T-helper 2 cell (primary cell): ENCODE results near the gene ATF7IP.
"Not testable (repeated sequence)": the region's sequence is repeated elsewhere in the genome, so short reads cannot be mapped to it uniquely, and the experiment has no call there.

ENCODE experiments used
- DNase-seq, 5 experiments: peaks; one replicate each; pipeline versions ENCODE4 v3.0.0 to v3.0.0-alpha.2; 2012 to 2022

ATF7IP gene

GRCh38 chr12:14379508-14379907 lies 14.0 kb downstream of the ATF7IP start:
- no peak for DNase-seq

DNA sequence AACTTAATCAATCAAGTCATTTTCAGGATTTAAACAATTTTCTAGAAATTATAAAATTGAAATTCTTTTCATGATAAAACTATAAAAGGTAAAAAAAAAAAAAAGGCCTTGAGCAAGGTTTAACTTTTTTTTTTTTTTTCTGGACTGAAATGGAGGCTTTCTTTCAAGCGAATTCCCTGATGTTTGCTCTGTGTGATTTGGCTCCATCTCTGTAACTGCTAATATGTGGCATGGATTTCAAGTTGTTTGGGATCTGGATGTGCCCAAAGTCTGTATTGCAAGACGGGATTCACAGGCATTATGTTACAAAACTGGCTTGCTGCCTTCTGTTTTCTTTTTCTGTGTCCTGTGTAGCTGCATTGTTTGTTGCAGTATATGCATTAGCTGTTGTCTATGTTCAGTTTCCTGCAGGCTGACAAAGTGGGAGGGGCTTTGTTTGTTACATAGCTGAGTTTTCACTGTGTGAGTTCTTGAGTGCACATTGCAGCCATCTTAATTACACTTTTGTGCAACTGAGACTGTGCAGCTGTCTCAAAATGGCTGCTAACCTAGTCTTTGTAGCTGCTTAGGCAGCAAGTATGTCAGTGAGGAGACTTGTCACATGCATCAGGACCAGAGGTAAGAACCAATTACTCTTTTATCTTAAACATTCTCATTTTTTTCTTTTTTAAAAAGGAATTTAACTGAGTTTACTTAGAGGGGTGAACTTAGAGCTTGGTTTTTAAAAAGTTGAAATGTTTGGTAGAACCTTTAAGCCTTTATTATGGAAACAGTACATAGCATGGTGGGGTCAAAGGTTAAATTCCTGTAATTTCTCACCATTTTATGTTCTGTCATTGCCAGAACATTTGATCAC lies 19.5 kb downstream of the ATF7IP start:
- peak in 4 of 5 experiments; percentile 17 to 98 (median 62) for DNase-seq

- no peak for DNase-seq
These were observed 21.9 kb downstream of the ATF7IP start for GRCh38 chr12:14387219-14387871.

GRCh38 chr12:14390449-14390848 lies 25.0 kb downstream of the ATF7IP start:
- DNase-seq = no peak

GRCh38 chr12:14390870-14391530 lies 25.5 kb downstream of the ATF7IP start:
- DNase-seq = peak in 2 of 5 experiments; percentile 38 to 64

DNA sequence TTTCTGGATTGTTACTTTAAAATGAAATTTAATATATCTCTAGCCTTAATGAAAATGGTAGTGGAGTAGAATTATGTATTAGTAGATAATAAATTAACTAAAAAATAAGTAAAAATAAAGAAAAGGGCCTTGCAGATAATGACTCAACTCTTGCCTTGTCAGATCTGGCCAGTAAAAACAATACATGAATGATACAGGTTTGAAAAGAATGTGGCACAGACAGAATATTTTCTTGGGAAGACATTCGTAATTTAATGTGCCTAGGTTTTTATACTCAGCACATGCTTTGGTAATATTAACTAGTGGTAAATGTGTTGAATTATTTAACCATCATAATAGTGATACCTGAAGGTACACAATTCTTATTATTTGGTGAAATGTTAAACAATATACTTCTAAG lies 28.3 kb downstream of the ATF7IP start:
- DNase-seq = peak in 1 of 5 experiments; percentile 48

DNA sequence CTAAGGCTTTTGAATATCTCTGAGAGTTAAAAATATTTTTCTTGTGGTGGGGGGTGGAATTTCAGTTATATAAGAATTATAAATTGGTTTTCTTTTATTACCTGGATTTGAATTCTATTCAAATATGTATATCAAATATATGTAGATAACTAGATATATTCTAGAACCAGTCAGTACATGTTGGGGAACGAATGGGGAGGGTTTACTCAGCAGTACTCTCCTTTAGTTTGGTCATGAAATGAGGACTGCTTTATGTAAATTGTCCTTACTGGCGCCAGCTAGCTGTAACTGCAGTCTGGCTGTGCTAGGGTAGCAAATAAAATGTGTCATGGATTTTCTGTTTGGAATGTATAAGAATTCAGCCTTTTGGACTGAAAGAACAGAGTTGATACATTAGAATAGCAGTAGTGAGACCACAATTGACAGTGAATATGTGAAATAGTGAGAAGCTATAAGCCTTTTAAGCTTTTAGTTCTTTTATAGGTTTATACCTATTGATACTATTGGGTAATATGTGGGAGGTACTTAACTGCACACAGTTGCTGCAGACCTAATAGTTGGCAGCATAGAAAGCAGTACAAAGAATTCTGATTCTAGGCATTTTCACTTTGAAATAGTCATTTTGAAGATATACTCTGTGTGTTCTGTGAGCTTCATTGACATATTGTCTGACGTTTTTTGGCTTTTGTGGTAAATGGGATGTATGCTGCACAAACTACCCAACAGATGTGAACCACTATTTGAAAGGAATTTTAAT lies 29.0 kb downstream of the ATF7IP start:
- DNase-seq = peak in 3 of 5 experiments; percentile 11 to 91 (median 73)

GRCh38 chr12:14395074-14395778 lies 29.7 kb downstream of the ATF7IP start:
- DNase-seq = peak in 1 of 5 experiments; percentile 48

DNA sequence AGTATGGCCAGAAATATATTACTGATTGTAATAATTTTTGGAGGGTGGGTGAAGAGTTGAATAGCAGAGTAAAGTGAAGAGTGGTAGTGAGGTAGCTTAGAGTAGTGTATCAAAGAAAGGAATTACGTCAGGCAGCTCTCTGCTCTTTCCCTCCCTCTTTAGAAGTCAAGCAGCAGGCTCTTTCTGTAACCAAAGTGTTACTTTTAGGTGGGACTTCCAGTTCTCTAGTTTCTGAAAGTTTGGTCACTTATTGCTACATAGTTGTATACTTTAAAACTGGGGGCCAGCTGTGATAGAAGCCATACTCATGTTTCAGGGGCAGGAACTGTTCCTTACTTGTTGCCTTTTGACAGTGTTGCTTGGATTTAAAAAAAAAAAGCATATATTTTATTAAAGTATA lies 30.6 kb downstream of the ATF7IP start:
- DNase-seq = peak in 2 of 5 experiments; percentile 71 to 82

GRCh38 chr12:14399871-14400270 lies 34.4 kb downstream of the ATF7IP start:
- peak in 1 of 5 experiments; percentile 57 for DNase-seq

- DNase-seq = peak in 1 of 5 experiments; percentile 76
These were observed 35.1 kb downstream of the ATF7IP start for GRCh38 chr12:14400599-14400998.

DNA sequence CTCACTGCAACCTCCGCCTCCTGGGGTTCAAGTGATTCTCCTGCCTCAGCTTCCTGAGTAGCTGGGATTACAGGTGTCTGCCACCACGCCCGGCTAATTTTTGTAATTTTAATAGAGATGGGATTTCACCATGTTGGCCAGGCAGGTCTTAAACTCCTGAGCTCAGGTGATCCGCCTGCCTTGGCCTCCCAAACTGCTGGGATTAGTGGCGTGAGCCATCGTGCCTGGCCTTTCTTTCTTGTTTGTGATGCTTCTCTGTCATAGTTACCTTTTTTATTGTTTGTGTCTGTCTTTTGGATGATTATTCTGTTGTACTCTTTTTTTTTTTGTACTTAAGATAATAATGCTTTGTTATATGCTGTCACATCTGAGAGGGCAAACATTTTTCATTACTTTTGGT lies 35.8 kb downstream of the ATF7IP start:
- not testable (repeated sequence) for DNase-seq

DNA sequence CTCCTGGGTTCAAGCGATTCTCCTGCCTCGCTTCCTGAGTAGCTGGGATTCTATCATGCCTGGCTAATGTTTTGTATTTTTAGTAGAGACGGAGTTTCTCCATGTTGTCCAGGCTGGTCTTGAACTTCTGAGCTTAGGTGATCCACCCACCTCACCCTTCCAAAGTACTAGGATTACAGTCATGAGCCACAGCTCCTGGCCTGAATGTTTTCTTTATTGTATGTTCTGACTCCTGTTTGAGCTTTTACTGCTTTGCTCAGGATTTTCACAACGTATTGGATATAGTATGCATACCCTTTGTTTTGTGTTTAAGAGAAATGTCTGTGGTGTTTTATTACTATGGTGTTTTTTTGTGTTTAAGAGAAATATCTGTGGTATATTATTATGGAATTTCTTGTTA lies 37.2 kb downstream of the ATF7IP start:
- DNase-seq = no peak

DNA sequence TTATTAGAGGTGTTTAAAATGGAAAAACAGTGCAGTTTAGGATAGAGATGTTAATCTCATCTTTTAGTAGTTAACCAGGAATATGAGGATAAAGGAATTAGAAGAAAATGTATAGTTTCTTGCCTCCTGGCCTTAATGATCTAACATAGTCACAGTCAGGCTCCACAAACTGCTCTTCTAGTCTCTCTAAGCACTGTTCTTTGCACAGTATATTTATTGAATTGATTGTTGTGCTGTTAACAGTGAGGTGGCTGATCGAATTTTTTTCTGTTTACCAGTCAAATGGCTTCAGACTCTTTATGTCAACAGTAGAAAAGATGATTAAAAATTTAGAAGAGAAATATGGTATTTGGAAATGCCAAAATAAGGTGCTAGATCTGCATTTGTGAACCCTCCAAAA lies 37.8 kb downstream of the ATF7IP start:
- no peak for DNase-seq

- peak in 1 of 5 experiments; percentile 67 for DNase-seq
These were observed 38.3 kb downstream of the ATF7IP start for GRCh38 chr12:14403711-14404196.

GRCh38 chr12:14405407-14405806 lies 39.9 kb downstream of the ATF7IP start:
- not testable (repeated sequence) for DNase-seq

DNA sequence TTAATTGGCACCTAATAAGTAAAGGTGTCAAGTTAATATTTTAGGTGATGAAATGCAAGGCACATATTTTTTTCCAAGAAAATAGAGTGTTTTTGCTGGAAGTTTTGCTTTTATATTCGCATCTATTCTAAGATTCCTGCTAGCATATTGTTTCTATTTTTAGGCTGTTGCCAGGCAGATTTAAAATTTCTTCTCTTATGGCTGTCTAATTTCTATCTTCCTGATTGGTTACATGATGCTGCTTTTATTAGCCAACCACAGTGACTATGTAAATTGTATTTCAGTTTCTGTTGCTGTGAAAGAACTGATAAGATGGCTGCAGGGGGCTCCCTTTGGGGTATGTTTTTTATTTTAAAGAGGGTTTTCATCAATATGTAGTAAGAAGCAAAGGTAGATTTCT lies 42.7 kb downstream of the ATF7IP start:
- DNase-seq = peak in 1 of 5 experiments; percentile 49

DNA sequence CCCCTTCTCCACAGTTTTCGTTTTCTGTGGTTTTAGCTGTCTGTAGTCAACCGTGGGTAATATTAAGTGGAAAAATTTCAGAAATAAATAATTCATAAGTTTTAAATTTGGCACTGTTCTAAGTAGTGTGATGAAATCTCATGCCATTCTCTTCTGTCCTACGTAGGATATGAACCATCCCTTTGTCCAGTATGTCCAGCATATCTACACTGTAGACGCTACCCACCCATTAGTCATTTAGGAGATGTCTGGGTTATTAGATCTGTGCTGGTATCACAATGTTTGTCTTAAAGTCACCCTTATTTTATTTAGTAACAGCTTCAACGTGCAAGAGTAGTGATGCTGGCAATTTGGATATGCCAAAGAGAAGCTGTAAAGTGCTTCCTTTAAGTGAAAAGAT lies 44.7 kb downstream of the ATF7IP start:
- DNase-seq = no peak

DNA sequence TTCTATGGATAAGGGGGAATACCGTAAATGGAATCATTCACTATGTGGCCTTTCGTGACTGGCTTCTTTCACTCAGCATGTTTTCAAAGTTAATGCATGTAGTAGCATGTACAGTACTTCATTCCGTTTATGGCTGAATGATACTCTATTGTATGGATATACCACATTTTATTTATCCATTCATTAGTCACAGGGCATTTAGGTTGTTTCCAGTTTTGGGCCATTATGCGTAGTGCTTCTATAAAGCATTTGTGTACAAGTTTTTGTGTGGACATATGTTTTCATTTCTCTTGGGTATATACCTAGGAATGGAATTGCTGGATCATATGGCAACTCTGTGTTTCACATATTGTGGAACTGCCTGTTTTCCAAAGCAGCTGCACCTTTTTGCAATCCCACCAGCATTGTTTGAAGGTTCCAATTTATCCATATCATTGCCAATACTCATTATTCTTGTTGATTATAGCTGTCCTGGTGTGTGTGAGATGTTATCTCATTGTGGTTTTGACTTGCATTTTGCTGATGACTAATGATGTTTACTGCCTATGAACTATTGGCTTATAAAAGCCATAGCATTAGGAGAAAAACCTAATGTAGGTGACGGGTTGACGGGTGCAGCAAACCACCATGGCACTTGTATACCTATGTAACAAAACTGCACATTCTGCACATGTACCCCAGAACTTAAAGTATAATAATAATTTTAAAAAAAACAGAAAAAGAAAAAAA lies 45.5 kb downstream of the ATF7IP start:
- DNase-seq = peak in 3 of 5 experiments; percentile 26 to 87 (median 50)

- peak in 2 of 5 experiments; percentile 51 to 62 for DNase-seq
These were observed 51.2 kb downstream of the ATF7IP start for GRCh38 chr12:14416658-14417057.

DNA sequence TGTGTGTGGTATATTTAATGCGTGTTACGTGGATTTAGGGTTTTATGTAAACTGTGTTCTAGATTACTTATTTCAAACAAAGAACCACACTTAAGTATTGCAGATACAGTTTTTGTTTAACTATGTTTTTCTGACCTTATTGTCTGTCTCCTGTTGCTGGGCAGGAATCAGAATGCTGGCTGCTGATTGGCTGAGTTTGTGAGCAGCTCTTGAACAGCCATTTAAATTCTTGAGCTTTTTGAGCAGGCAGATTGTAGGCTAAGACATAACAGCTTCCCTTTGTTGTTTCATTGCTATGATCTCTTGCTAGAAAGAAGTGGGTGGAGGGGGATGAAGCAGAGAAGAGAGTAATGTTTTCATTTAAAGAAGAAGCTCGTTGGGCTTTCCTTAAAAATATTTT lies 52.2 kb downstream of the ATF7IP start:
- DNase-seq = peak in 4 of 5 experiments; percentile 35 to 67 (median 58)
